Uterus (tissue), 2 donors: ENCODE data around the gene QKI.

Source experiments
- CTCF ChIP-seq, 4 experiments: fragments of 200-600 bp in 2 of 4; fragments of 450-650 bp in 2 of 4; sonication (generic) in 2 of 4; IDR thresholded peaks; one replicate each; pipeline ENCODE4 v1.5.1; 2016 to 2019; ENCODE audit warnings: antibody characterized with exemption in 4 of 4, mild to moderate bottlenecking in 2 of 4, moderate library complexity in 1 of 4
- POLR2A ChIP-seq, 2 donors: fragments of 450-650 bp; IDR thresholded peaks; one replicate each; pipeline ENCODE4 v1.6.1; 2016; ENCODE audit warnings: antibody characterized with exemption in 2 of 2, mild to moderate bottlenecking in 1 of 2, moderate library complexity in 1 of 2

DNA sequence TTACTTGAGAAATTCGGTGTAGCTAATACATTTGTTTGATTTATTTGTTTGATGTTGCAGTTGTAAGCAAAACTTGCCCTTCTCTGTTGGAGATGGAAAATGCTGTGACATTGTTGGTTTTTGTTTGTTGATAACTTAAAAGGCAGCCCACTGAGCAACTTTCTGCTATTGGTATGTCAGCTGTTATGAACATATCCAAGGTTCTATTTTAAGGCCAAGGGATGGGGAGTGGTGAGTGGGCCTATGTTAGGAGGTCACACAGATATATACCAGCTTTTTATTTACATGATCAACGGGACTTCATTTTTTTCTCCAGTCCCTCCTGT is 5.7 kb downstream of the QKI start:
- TF ChIP-seq CTCF (IDR thresholded peaks at IDR 0.05) = no peak
- TF ChIP-seq POLR2A (IDR thresholded peaks at IDR 0.05) = no peak
